GDM1 (cell line): ENCODE data around the gene TMCC2.

Source experiments
- DNase-seq: peaks from one replicate; lab custom pipeline; 2025; lab: John Stamatoyannopoulos, UW

TMCC2 gene

DNA sequence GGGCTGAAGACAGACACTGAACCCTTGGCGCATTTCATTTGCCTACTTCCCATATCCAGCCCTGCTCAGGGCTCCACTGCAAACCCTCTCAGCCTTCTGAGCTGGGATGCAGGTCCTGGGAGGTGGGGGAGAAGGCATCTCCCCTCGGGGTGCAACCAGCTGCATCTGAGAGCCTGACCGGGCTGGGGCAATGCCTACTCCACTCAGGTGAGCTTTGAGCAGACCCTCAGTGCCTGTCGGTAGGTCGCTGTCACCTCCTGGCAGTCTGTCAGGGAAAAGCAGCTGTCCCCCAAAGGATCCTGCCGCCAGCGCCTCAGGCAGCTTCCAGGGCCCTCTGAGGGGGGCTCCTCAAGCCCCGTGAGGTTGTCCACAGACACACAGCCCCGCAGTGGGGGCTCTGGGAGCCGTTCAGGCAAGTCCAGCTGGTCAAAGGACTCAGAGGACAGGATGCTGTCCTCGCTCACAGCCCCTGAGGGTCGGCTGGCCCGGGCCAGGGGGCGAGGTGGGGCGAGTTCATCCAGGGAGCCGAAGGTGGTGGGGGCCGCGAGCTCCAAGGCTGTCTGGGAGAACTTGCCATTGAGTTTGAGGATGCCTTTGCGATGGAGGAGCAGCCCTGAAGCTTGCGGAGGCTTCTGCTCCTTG is 75.6 kb downstream of the TMCC2 start:
- no peak for DNase-seq

- DNase-seq = no peak
Measured at GRCh38 chr1:205304046-205304694, 76.4 kb downstream of the TMCC2 start.

DNA sequence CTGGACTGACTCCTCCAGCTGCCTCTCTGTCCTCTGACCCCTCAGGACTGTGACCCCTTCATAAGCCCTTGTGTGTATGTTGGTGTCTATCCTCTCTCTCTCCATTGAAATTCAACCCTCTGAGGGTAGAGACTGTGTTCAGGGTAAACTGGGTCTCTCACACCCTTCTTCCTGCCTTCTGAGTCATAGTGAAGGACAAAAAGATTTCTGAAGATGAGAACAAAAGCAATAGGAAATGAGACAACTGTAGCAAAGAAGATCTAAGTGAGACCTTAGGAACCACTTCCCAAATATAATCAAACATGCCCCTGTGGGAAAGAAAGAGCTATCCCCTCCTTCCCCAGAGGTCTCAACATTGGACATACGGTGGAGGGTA is 76.9 kb downstream of the TMCC2 start:
- DNase-seq = no peak

- no peak for DNase-seq
Measured at GRCh38 chr1:205306929-205307566, 79.3 kb downstream of the TMCC2 start.

DNA sequence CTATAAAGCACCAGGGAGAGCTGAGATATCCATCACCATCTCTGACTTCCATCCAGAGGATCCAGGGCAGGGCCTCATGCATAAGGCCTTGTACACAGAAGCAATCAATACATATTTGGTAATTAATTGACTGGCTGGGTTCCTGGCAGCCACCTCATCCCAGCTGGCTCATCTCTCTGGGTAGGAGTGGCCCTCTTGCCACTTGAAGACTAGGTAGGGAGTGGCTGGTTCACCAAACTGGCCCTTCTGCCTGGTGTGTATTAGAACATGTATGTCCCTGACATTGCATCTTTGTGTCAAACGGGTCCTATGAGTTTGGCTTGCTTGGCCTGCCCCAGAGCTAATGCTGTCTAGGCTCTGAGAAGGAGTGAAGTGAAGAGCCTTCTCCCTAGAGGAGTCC is 82.0 kb downstream of the TMCC2 start:
- no peak for DNase-seq

- DNase-seq = no peak
Measured at GRCh38 chr1:205310976-205311704, 83.4 kb downstream of the TMCC2 start.

DNA sequence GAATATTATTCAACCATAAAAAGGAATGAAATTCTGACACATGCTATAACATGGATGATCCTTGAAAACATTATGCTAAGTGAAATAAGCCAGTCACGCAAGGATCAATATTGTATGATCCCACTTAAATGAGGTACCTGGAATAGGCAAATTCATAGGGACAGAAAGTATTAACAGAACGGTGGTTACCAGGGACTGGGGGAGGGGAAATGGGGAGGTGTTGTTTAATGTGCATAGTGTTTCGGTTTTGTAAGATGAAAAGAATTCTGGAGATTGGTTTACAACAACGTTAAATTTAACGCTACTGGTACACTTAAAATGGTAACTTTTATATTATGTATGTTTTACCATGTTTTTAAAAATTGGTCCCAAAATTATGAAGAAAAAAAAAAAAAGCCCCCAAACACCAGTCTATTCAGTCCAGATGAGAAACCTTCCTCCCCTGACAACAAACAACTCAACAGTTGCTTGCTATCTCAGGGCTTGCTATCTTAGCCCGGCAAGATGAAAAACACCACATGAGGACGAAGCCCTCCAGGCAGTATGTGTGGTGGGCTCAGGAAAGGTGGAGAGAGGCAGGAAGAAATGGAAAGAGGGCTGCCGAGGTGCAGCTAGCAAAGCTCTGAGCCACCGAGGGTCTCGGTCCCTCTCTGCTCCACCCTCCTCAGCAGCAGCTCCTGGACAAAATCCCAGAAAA is 85.3 kb downstream of the TMCC2 start:
- no peak for DNase-seq

- no peak for DNase-seq
Measured at GRCh38 chr1:205313563-205314308, 86.0 kb downstream of the TMCC2 start.

DNA sequence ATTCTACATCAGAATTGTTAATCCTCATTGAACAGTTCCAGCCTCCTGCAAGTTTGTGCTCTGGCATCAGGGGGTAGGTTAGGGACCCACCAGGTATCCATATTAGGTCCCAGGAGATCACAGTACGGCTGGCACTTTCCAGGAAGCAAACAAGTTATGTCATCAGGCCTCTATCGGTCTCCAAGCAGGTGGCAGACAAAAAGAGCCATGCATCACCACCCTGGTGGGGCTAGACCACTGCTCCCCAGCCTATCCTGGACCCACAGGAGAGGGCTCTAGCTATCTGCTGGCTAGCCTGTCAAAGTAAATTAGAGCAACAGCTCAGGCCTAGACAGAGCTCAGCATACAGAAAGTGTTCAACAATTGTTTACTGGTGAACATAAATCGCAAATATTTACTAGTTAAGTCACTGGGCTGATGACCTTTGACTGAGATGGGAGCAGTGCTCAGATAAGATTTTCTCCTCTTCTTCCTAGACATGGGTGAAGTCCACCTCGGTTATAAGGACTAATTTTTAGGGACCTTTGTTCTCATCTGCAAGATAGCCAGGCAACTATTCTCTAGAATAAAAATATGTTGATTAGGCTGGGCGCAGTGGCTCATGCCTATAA is 87.4 kb downstream of the TMCC2 start:
- no peak for DNase-seq

- DNase-seq = no peak
Measured at GRCh38 chr1:205316161-205316566, 88.4 kb downstream of the TMCC2 start.

- DNase-seq = no peak
Measured at GRCh38 chr1:205317311-205317917, 89.7 kb downstream of the TMCC2 start.

DNA sequence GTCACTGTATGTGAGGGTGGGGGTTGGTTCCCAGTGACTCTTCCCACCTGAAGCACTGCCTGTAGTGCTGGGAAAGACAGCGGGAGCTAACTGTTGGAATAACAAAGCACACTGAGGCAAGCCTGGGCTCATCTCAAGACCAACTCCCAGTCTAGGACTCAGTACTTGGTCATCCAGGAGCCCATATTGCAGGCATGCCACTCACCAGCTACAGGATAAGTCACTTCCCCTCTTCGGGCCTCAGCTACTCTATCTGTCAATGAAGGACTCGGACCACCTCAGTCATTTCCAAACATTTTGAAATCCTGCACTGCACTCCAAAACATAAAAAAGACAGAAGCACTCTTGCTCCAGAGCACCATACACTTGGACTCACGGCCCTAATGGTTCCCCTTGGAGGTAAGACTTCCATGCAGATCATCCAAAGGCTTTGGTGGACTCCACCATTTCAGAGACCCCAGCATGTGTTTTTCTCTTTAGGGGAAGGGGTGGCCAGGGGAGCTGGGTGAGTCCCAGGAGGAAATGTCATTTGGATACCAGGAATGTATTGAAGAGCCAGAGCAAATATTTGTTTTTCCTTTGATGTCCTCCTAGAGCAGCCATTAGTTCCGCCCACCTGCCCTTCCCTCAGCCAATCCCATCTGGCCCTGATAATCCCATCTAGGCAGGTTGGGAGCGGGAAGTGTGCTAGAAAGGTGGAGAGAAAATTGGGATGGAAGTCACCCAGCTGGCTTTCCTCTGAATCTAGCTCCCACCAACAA is 90.7 kb downstream of the TMCC2 start:
- no peak for DNase-seq

DNA sequence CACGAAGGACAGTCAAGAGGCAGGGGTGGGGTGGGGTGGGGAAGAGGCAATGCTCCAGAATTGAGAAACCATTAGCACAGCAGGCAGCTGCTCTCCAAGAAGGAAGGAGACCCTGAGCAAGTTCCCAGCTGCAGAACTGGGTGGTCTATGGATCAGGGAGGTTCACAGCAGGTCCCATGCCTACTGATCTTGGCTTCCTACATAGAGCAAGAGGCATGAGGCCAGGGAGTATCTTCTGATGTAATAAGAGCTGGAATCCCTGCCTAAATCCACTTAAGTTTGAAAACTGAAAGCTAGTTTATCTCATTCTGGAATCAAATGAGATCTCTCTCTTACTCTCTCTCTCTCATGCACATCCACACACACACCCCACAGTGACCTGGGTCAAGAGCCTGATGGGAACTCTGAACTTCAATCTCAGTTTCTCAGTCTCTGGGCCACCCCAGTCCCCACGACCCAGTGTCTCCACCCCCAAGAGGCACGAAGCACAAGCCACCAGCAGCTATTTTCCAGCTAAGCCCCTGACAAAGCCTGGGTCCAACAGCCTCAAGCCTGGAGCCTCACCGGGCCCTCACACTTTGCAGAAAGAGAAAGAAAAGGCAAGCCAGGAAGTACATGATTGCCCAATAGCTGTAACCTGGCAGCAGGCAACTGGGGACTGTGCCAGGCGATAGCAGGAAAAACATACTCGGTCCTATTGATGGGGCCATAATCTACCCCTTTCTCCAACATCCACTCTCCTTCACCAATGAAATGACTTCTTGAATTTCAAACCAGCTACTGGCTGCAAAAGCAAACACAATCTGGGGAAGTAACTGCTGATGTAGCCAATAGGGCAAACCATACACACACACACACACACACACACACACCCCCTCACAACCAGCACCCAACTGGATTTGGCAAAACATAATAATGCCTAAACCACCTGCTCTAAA is 91.6 kb downstream of the TMCC2 start:
- DNase-seq = no peak

GRCh38 chr1:205321162-205321958 is 93.6 kb downstream of the TMCC2 start, which contains the start of gene NUAK2:
Gene NUAK2, minus strand, starts transcription at chr1:205321745. Its CDS starts 117 bp downstream, at chr1:205321628.
- DNase-seq = peak; percentile 38

- DNase-seq = no peak
Measured at GRCh38 chr1:205321959-205322283, 94.2 kb downstream of the TMCC2 start.
